GM18519 (cell line): ENCODE measurements around the gene P2RX2.
"Not testable (repeated sequence)": the region's sequence is repeated elsewhere in the genome, so short reads cannot be mapped to it uniquely, and the experiment has no call there.

Experiments
- ATAC-seq: cut with Tn5 transposase; IDR thresholded peaks from one replicate; pipeline ENCODE4 v1.9.1; 2021; ENCODE audit warnings: mild to moderate bottlenecking, moderate library complexity; ENCODE audit not compliant: unreplicated experiment, low FRiP score

The P2RX2 gene

GRCh38 chr12:132582582-132583410 lies 35.8 kb upstream of the P2RX2 start:
- no peak for ATAC-seq

- ATAC-seq = no peak
Measured at GRCh38 chr12:132583411-132583710, 35.2 kb upstream of the P2RX2 start.

DNA sequence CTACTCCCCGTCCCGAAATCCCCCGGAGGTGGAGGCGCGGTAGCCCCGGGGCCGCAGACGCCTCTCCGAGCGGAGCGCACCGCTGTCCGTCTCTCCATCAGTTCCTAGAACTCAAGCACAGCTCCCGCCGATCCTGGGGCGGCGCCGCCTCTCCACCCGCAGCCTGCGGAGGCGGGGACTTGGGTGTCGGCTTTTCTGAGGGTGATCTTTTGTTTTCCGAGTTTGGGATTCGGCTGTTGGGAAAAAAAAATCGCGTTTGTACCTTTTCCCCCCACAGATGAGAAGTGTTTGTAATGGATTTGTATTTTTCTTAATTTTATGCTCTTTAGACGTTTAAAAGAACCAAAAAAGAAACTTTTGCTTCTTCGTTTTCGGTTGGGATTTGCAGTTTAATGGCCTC lies 34.8 kb upstream of the P2RX2 start:
- ATAC-seq = no peak

- no peak for ATAC-seq
Measured at GRCh38 chr12:132584429-132584828, 34.1 kb upstream of the P2RX2 start.

DNA sequence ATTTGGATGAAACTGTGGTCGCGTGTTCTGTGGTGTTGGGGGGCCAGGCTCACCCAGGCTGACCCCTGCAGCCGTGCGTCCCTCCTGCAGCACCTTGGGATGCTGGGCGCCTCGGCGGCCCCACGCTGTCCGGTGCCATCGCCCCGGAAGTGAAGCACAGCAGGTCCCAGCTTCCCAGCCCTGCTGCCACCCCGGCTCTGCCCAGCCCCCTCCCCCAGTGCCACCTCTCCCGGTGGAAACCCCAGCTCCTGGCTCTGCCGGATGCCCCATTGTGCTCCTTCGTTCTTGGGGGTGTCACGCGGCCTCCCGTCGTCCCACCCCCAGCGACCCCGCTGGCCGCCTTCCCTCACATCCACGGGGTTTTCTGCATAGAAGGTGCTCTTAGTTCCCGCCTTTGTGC lies 33.4 kb upstream of the P2RX2 start:
- ATAC-seq = no peak

- no peak for ATAC-seq
Measured at GRCh38 chr12:132586929-132587328, 31.6 kb upstream of the P2RX2 start.

- ATAC-seq = no peak
Measured at GRCh38 chr12:132587781-132588180, 30.8 kb upstream of the P2RX2 start.

DNA sequence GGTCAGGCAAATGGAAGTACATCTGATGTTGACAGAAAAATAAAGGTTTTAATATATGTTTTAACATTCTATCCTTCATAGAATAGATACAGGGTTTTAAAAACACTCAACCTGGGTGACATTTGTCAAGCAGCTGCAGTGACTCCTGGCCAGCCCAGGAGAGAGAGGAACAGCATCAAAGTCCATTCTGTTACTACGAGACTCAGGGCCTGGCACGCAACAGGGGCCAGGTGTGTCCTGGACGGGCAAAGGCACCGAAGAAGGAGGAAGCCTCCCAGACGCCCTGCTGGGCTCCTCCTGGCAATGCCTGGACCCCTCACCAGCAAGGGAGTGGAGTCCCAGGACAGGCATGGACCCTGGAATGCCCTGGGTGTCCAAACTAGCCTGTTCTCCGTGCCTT lies 30.3 kb upstream of the P2RX2 start:
- no peak for ATAC-seq

DNA sequence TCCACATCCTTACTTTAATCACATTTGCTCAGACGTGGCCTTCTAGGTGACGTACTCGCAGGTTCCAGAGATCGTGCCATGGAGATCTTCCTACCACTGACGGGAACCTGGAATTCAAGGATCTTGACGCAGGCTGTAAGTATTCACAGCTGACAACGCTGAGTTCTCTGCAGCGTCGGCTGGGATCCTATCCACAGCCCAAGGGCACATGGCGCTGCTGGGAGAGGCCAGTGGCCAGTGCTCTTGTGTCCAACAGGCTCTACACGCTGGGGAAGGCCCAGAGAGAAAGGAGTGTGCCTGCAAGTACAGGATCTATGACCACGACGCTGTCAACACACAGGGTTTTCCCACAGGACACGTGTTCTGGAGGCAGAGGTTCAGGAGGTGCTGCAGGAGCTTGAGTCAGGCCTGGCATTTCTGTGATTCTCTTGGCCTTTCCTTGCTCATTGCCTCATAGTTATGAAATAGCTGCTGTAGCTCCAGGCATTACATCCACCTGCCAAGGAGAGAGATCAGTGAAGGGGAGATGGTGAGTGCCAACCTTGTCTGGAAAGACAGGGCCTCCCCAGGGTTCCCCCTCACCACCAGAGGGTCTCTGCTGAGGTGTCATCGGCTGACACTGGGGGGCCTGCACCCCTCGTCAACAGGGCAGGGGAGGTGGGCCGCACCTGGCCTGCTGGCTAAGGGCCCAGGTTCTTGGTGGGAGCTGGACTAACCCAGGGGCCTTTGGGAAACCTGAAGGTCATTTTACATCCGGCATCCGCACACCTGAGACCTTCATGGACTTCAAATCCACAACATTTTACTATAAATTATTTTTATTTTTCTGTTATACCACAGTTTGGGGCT lies 29.5 kb upstream of the P2RX2 start:
- ATAC-seq = no peak

GRCh38 chr12:132591107-132591935 lies 27.3 kb upstream of the P2RX2 start:
- no peak for ATAC-seq

GRCh38 chr12:132592282-132592970 lies 26.1 kb upstream of the P2RX2 start:
- ATAC-seq = no peak

- ATAC-seq = no peak
Measured at GRCh38 chr12:132593071-132593470, 25.5 kb upstream of the P2RX2 start.

- no peak for ATAC-seq
Measured at GRCh38 chr12:132593521-132593920, 25.1 kb upstream of the P2RX2 start.

DNA sequence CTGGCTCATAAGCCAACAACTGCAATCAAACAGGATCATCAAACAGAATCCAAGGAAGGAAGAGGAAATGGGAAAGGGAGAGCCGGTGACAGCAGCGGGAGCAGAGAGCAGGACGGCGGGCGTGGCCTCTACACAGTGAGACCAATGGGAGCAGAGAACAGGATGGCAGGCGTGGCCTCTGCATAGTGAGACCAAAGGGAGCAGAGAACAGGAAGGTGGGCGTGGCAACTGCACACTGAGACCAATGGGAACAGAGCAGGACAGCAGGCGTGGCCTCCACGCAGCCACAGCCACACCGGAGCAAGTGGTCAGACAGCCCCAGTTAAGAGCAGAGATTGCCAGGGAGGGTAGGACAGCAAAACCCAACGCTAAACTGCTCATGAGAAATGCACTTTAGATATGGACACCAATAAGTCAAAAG lies 24.6 kb upstream of the P2RX2 start:
- no peak for ATAC-seq

GRCh38 chr12:132595183-132595582 lies 23.4 kb upstream of the P2RX2 start:
- no peak for ATAC-seq

GRCh38 chr12:132596016-132596415 lies 22.6 kb upstream of the P2RX2 start:
- ATAC-seq = no peak

GRCh38 chr12:132597333-132598316 lies 21.0 kb upstream of the P2RX2 start:
- no peak for ATAC-seq

- ATAC-seq = not testable (repeated sequence)
Measured at GRCh38 chr12:132599502-132599901, 19.1 kb upstream of the P2RX2 start.
